HepG2 (cell line): ENCODE measurements around the gene FERMT2.

Experiments
- DNMT1 ChIP-seq: sonication (generic); formaldehyde crosslinking; IDR thresholded peaks from 2 replicates; pipeline ENCODE4 v1.5.1; 2020; ENCODE audit warnings: mild to moderate bottlenecking, missing genetic modification reagents
- EZH2 ChIP-seq: conservative IDR thresholded peaks from 2 replicates; pipeline ENCODE4 v1.6.1; 2012; ENCODE audit warnings: mild to moderate bottlenecking, low read depth, low read length, moderate library complexity
- KLF6 ChIP-seq: IDR thresholded peaks from 2 replicates; pipeline ENCODE4 v1.8.0; 2016; ENCODE audit warnings: missing biosample characterization, missing genetic modification reagents
- TEAD2 ChIP-seq: sonication (generic); formaldehyde crosslinking; IDR thresholded peaks from 2 replicates; pipeline ENCODE4 v1.9.0; 2021; ENCODE audit warnings: missing genetic modification reagents
- TEAD3 ChIP-seq: optimal IDR thresholded peaks from 2 replicates; pipeline ENCODE3; 2016; ENCODE audit warnings: borderline replicate concordance
- ZFP36L2 ChIP-seq: sonication (generic); formaldehyde crosslinking; IDR thresholded peaks from 2 replicates; pipeline ENCODE4 v1.4.0; 2020; ENCODE audit warnings: missing genetic modification reagents
- ZNF121 ChIP-seq: sonication (generic); formaldehyde crosslinking; IDR thresholded peaks from 2 replicates; pipeline ENCODE4 v1.5.0; 2020; ENCODE audit warnings: mild to moderate bottlenecking, missing genetic modification reagents
- TF ChIP-seq, protein P1 (sequence below): sonication (generic); formaldehyde crosslinking; IDR thresholded peaks from 2 replicates; pipeline ENCODE4 v1.5.0; 2020; ENCODE audit warnings: mild to moderate bottlenecking, missing genetic modification reagents, moderate library complexity

DNA sequence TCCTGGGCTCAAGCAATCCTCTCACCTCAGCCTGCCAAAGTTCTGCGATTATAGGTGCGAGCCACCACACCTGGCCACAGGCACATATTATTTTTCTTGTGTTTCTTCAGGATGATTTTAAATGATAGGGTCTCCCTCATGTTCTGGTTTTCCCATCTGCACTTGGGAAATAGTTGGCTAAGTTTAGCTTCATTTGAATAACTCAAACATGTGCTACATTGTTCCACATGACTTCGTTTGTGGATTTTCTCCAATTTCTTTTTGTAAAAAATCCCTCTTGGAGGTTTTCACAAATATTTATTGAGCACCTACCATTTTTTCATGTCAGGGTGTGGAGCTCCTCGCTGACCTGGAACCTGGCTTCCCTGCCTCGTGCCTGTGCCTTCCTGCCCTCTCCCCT is 104.3 kb downstream of the FERMT2 start:
- no peak for TF ChIP-seq DNMT1
- no peak for TF ChIP-seq TEAD2 (CRISPR knock-in tag)
- TF ChIP-seq EZH2: no peak
- TF ChIP-seq TEAD3 (CRISPR knock-in tag): no peak
- no peak for TF ChIP-seq ZNF121 (CRISPR knock-in tag)
- TF ChIP-seq, protein P1, sequence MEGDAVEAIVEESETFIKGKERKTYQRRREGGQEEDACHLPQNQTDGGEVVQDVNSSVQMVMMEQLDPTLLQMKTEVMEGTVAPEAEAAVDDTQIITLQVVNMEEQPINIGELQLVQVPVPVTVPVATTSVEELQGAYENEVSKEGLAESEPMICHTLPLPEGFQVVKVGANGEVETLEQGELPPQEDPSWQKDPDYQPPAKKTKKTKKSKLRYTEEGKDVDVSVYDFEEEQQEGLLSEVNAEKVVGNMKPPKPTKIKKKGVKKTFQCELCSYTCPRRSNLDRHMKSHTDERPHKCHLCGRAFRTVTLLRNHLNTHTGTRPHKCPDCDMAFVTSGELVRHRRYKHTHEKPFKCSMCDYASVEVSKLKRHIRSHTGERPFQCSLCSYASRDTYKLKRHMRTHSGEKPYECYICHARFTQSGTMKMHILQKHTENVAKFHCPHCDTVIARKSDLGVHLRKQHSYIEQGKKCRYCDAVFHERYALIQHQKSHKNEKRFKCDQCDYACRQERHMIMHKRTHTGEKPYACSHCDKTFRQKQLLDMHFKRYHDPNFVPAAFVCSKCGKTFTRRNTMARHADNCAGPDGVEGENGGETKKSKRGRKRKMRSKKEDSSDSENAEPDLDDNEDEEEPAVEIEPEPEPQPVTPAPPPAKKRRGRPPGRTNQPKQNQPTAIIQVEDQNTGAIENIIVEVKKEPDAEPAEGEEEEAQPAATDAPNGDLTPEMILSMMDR: no peak
- no peak for TF ChIP-seq KLF6
- no peak for TF ChIP-seq ZFP36L2 (CRISPR knock-in tag)
